ENCODE data around the gene SLC44A1.

The SLC44A1 gene

DNA sequence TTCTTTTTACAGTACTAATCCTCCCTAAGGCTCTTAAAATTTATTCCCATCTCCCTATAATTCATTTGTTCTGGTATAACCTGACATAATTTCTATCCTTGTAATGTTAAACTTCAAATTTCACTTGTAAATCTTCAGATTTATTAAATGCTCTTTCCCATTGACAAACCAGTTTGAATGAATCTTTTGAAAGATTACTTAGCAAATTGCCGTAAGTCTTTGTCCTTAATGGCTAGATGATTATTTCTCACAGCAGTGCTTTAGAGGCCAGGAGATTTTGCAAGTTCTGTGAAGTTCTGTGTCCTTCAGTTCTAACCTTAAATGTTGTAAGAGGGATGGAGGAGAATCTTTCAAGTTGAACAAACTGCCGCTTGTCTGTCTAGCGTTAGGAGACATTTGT is 4.2 kb downstream of the SLC44A1 start:
- DNase-seq (ENCODE audit: low read depth): no peak
- TF ChIP-seq POLR2A (IDR thresholded peaks at IDR 0.05; ENCODE audit: extremely low read depth, insufficient read length) (no peak), MYC (IDR thresholded peaks at IDR 0.05; ENCODE audit: low read depth, low read length) (no peak)
- TF ChIP-seq, protein P1, sequence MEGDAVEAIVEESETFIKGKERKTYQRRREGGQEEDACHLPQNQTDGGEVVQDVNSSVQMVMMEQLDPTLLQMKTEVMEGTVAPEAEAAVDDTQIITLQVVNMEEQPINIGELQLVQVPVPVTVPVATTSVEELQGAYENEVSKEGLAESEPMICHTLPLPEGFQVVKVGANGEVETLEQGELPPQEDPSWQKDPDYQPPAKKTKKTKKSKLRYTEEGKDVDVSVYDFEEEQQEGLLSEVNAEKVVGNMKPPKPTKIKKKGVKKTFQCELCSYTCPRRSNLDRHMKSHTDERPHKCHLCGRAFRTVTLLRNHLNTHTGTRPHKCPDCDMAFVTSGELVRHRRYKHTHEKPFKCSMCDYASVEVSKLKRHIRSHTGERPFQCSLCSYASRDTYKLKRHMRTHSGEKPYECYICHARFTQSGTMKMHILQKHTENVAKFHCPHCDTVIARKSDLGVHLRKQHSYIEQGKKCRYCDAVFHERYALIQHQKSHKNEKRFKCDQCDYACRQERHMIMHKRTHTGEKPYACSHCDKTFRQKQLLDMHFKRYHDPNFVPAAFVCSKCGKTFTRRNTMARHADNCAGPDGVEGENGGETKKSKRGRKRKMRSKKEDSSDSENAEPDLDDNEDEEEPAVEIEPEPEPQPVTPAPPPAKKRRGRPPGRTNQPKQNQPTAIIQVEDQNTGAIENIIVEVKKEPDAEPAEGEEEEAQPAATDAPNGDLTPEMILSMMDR (IDR thresholded peaks at IDR 0.05; ENCODE audit: low read depth, low read length): no peak
- TF ChIP-seq, protein P2, sequence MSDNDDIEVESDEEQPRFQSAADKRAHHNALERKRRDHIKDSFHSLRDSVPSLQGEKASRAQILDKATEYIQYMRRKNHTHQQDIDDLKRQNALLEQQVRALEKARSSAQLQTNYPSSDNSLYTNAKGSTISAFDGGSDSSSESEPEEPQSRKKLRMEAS (IDR thresholded peaks at IDR 0.05; ENCODE audit: low read depth, low read length): no peak
- no peak overlapping the region for H3K4me3 ChIP-seq (ENCODE audit: low read depth, low read length)

- TF ChIP-seq MYC (IDR thresholded peaks at IDR 0.05; ENCODE audit: low read depth, low read length): no peak
- TF ChIP-seq, protein P1 (IDR thresholded peaks at IDR 0.05; ENCODE audit: low read depth, low read length): no peak
- no peak for TF ChIP-seq POLR2A (IDR thresholded peaks at IDR 0.05; ENCODE audit: extremely low read depth, insufficient read length)
- TF ChIP-seq, protein P2 (IDR thresholded peaks at IDR 0.05; ENCODE audit: low read depth, low read length): no peak
- no peak for DNase-seq (ENCODE audit: low read depth)
- no peak overlapping the region for H3K4me3 ChIP-seq (ENCODE audit: low read depth, low read length)
Observed at GRCh38 chr9:105251133-105251532, 6.7 kb downstream of the SLC44A1 start.

DNA sequence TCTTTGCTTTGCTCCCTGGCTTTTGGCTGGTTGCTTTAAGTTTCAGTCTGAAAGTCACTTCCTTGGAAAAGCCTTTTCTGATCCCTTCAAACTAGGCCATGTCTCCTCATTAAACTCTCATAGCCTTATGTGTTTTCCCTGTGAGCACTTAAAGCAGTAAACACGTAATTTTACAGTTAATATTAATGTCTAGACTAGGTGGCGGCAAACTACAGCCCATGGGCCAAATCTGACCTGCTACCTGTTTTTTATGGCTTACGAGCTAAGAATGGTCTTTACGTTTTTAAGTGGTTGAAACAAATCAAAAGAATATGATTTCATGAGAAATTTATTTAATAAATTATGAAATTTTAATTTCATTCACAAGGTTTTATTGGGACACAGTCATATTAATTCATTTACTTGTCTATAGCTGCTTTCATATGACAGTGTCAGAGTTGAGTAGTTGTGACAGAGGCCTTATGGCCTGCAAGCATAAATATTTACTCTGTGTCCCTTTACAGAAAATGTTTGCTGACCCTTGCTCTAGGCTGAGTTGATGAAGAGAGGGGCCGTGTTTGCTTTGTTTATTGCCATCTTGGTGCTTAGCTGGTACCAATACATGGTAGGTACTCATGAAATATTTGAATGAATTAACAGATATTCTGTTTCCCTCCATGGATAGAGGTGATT is 7.4 kb downstream of the SLC44A1 start:
- TF ChIP-seq MYC (IDR thresholded peaks at IDR 0.05; ENCODE audit: low read depth, low read length) (no peak), POLR2A (IDR thresholded peaks at IDR 0.05; ENCODE audit: extremely low read depth, insufficient read length) (no peak)
- TF ChIP-seq, protein P2 (IDR thresholded peaks at IDR 0.05; ENCODE audit: low read depth, low read length): no peak
- TF ChIP-seq, protein P1 (IDR thresholded peaks at IDR 0.05; ENCODE audit: low read depth, low read length): no peak
- H3K4me3 ChIP-seq (ENCODE audit: low read depth, low read length): no peak overlapping the region
- DNase-seq (ENCODE audit: low read depth): no peak

DNA sequence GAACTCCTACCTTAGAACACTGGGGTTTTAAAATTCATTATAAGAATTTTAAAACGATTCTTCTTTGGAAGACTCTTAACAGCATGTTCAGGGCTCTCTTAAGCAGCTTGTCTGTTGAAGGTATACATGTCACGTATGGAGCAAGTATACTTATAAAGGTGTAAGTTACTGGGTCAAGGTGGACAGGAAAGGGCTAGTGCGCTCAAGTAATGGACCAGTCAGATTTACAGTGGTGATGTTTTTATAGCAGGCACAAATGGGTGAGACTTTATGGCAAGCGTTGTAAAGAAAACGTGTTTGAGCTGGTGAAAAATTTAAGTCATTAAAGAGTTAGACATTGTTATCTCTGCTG is 7.9 kb downstream of the SLC44A1 start:
- H3K4me3 ChIP-seq (ENCODE audit: low read depth, low read length): no peak overlapping the region
- TF ChIP-seq POLR2A (IDR thresholded peaks at IDR 0.05; ENCODE audit: extremely low read depth, insufficient read length): no peak
- TF ChIP-seq, protein P2 (IDR thresholded peaks at IDR 0.05; ENCODE audit: low read depth, low read length): no peak
- TF ChIP-seq, protein P1 (IDR thresholded peaks at IDR 0.05; ENCODE audit: low read depth, low read length): no peak
- no peak for TF ChIP-seq MYC (IDR thresholded peaks at IDR 0.05; ENCODE audit: low read depth, low read length)
- no peak for DNase-seq (ENCODE audit: low read depth)

DNA sequence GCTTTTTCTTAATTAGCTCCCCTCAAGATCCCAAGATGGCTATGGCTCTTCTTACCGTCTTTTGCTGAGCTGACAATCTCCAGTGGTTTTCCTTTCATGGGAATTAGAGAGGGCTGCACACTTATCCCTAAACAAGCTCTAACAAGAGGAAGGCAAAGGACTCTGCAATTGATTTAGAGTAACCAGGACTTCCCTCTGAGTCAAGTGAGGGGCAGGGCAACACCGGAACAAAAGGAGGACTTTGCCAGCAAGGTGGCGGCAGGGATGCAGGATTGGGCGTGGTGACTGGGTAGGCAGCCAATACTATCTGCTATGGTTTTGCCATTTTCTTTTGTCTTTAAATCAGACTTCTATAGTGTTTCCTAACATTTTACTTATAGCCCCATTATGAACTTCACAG is 9.8 kb downstream of the SLC44A1 start:
- H3K4me3 ChIP-seq (ENCODE audit: low read depth, low read length): no peak overlapping the region
- DNase-seq (ENCODE audit: low read depth): no peak
- TF ChIP-seq, protein P1 (IDR thresholded peaks at IDR 0.05; ENCODE audit: low read depth, low read length): no peak
- no peak for TF ChIP-seq MYC (IDR thresholded peaks at IDR 0.05; ENCODE audit: low read depth, low read length)
- TF ChIP-seq, protein P2 (IDR thresholded peaks at IDR 0.05; ENCODE audit: low read depth, low read length): no peak
- no peak for TF ChIP-seq POLR2A (IDR thresholded peaks at IDR 0.05; ENCODE audit: extremely low read depth, insufficient read length)

Data from NB4 (cell line).